GM18868 (cell line): ENCODE measurements around the gene CTSE.
"Not testable (repeated sequence)": the region's sequence is repeated elsewhere in the genome, so short reads cannot be mapped to it uniquely, and the experiment has no call there.

ENCODE experiments used
- ATAC-seq: cut with Tn5 transposase; IDR thresholded peaks from one replicate; pipeline ENCODE4 v1.9.1; 2021; ENCODE audit warnings: mild to moderate bottlenecking, moderate library complexity; ENCODE audit not compliant: unreplicated experiment

The CTSE gene

DNA sequence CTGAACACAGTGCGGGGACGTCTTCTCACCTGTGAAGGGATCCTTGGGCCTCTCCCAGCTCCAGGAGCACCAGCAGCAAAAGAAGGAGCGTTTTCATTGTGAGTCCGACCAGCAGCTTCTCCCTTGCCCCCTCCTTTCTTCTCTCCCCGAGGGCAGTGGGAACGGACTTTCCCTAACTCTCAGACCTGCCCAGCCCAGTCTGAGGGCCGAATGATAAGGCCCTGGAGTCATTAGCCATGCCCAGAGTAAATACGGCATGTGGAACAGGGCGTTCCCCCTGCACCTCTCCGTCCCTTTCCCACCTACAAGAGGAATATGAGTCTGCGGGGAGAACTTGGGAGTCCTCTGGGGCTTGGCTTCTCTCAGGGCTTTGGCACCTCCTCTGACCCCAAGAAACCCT is at the start of gene CTSE:
CTSE (minus strand) TSS at position 201 of the 400 bp plus-strand sequence; CDS start at position 97, 104 bp downstream.
- no peak for ATAC-seq

DNA sequence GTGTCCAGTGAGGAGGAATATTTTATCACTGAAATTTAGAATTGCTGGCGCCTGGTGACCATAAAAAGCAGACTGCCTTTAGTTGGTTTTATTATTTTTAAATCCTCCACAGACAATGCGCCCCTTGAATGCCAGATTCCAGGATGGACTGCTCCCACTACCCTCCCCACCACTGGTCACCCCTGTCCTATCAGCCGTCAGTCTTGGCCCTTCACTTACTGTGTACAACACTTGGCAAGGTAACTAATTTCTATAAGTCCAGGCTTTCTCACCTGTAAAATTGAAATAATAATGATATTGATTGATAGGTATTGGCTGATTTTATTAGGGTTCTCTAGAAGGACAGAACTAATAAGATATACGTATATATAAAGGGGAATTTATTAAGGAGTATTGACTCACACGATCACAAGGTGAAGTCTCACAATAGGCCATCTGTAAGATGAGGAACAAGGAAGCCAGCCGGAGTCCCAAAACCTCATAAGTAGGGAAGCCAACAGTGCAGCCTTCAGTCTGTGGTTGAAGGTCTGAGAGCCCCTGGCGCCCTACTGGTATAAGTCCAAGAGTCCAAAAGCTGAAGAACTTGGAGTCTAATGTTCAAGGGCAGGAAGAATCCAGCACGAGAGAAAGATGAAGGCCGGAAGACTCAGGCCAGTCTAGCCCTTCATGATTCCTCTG is 47.1 kb upstream of the CTSE start:
- ATAC-seq, result no peak

DNA sequence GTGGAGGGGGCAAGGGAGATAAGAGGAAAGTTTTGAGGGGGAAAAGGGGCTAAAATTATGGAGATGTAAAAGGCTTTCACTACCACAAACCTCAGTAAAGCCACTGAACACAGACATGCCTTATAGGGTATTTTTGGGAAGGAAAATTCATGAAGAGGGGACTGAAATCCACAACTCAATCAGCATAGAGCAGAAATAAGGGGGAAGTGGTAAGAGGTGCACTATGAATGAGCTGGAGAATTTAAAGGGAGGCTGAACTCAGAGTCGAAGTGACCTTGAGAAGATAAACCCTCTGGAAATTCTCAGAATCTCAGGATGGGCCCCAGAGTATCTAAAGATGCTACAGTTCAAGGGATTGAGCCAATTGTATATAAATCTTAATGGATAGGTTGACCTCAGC is 44.6 kb upstream of the CTSE start:
- no peak for ATAC-seq

DNA sequence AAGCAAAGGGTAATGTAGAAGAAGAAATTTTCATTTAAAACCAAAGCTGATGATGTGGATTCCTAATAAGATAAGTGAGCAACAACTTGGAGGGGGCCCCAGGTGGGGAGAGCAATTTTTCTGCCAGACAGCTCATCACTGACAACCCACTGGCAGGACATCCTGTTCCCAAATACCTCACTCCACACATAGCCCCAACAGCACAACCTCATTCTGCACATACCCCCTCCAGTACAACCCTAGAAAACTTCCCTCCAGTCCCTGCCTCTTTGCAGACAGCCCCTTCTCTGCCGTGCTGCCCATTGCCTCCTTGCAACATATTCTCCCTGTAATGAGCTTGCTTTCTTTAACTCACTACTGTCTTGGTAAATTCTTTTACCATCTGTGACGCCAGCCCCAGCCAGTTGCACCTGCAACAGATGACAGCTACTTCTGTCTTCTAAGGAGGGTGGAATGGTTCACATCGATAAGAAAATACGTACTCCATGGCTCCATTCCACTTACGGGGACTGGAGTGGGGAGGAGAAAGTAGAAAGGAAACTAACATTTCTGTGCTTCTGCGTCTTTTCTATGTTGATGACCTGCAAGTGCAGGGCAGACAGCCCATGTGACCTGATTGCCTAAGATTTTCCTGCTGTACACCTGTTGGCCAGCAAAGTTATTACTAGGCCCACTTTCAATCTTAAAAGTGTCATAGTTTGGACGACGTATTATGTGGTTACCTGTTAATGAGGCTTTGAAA is 44.0 kb upstream of the CTSE start:
- ATAC-seq, result no peak

DNA sequence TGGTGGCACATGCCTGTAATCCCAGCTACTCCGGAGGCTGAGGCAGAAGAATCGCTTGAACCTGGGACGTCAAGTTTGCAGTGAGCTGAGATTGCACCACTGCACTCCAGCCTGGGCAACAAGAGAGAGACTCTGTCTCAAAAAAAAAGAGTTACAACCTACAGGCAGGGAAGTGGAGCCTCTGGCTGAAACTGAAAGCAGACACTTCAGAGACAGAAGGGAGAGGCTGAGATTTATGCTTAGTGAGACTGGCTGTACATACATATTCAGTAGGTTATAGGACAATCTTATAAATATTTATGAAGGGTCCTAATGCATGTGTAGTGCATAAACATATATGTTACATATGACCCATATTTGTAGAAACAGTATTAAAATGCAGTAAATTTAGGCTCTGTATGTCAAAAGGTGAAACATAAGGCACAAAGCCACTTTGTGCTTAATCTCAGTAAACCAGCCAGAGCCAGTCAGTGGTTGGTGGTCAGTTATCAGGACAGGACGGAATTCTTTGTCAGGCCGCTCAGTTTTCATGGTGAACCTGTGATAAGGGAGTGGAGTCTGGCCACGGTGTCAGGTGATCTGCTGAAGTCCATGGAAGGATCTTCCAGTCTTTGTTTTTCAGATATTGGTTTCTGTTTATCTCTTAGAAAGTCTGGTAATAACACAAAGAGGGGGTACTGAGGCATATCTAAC is 42.9 kb upstream of the CTSE start:
- peak; percentile 69 for ATAC-seq

DNA sequence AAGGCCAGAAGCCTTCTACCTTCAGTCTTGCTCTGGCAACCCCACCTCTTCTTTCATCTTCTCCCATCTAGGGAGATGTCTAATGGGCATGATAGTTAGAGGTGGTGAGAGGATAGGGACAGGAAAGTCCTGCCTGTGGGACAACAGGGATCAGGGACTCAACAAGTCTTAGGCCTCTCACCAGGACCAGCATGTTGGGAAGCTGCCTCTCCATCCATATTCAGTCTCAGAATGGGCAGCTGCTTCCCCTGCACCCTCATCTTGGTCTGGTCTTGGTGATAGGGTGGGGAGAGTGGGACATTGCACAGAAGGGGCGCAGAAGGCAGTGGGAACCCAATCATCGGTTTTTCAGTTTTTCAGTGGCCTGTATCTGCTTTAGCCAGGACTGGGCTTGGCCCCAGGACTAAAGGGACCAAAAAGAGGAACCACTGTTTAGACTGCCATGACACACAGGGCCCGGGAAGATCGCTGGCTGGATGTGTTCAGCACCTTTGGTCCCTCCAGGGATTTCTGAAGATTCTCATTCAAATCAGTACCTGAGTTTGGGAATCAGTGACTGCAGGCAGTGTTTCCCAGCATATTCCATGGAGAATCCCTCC is 42.0 kb upstream of the CTSE start:
- no peak for ATAC-seq

DNA sequence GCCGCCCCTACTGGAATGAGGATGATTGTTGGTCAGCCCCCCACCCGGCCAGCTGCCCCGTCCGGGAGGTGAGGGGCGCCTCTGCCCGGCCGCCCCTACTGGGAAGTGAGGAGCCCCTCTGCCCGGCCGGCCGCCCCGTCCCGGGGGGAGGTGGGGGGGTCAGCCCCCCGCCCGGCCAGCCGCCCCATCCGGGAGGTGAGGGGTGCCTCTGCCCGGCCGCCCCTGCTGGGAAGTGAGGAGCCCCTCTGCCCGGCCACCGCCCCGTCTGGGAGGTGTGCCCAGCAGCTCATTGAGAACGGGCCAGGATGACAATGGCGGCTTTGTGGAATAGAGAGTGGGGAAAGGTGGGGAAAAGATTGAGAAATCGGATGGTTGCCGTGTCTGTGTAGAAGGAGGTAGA is 40.8 kb upstream of the CTSE start:
- ATAC-seq, result not testable (repeated sequence)

DNA sequence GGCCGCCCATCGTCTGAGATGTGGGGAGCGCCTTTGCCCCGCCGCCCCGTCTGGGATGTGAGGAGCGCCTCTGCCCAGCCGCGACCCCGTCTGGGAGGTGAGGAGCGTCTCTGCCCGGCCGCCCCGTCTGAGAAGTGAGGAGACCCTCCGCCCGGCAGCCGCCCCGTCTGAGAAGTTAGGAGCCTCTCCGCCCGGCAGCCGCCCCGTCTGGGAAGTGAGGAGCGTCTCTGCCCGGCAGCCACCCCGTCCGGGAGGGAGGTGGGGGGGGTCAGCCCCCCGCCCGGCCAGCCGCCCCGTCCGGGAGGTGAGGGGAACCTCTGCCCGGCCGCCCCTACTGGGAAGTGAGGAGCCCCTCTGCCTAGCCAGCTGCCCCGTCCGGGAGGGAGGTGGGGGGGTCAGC is 40.3 kb upstream of the CTSE start:
- not testable (repeated sequence) for ATAC-seq

DNA sequence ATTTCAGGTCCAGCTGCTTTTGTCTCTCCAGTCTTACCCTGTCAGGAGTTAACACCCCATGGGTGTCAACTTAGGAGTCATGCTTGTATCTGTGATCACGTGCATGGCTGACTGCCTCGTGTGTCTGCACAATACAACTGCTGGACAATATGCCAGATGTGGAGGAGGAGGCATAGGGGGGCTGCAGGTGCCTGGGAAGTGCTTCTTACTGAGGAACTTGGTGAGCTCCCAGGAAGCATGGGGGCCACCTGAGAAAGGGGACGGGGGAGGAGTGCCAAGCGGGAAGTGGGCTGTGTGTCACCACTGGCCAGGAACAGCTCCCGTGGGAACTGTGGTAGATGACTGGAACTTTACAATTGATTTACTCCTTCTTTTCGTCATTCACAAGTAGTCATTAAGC is 38.8 kb upstream of the CTSE start:
- ATAC-seq, result no peak

DNA sequence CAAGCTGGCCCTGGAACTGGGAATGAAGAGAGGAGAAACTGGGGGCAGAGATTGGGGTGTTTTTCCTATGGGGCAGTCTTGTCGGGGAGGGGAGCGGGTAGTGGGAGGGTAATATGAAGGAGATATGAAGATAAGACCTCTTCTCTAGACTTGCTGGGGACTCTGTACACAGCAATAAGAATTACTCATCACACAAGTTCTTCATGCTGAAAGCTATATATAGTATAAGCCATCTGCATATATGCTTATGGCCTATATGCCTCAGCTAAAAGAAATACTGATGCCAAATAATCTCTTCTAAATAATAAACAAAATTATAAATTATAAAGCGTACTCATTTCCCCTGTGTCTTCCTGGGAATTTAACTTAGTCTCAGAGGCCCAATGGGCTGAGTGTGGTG is 37.1 kb upstream of the CTSE start:
- no peak for ATAC-seq

DNA sequence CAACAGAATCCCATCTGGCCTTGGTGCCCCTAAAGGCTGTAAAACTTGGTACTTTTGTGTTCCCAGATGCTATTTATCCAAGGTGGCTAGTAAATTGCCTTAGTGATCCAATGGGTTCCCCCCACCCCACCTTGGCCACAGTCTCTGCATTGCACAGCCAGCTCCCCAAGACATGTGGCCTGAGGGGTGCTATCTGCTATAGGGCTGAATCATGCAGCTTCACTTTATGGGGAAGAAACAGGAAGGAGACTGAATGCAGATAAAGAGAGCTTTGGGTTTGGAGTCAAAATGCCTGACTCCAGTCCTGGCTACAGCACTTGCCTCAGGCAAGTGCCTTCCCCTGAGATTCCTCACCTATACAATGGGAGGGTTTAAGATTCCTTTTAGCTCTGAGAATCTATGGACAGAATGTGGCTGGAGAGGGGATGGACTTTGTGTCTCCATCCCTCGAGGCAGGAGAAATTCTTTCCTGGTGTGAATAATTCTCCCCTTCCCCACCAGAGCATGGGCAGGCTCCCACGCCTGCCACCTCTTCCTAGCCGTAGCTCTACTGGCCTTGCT is 35.7 kb upstream of the CTSE start:
- no peak for ATAC-seq

DNA sequence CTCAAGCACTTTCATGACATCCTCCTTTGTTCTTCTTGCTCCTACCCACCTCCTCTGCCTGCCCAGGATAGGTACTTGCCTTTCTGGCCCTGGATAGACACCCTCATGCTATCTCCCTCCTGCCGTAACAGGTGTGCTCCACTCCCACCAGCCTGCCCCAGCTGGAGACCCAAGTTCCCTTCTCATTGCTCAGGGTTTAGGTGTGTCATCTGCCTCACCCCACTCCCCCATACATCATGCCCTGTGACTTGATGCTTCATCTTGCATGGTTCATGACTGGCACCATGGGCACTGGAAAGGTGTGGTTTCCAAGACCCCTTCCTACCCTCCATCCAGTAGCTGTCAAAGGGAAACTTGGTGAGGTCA is 35.2 kb upstream of the CTSE start:
- no peak for ATAC-seq

DNA sequence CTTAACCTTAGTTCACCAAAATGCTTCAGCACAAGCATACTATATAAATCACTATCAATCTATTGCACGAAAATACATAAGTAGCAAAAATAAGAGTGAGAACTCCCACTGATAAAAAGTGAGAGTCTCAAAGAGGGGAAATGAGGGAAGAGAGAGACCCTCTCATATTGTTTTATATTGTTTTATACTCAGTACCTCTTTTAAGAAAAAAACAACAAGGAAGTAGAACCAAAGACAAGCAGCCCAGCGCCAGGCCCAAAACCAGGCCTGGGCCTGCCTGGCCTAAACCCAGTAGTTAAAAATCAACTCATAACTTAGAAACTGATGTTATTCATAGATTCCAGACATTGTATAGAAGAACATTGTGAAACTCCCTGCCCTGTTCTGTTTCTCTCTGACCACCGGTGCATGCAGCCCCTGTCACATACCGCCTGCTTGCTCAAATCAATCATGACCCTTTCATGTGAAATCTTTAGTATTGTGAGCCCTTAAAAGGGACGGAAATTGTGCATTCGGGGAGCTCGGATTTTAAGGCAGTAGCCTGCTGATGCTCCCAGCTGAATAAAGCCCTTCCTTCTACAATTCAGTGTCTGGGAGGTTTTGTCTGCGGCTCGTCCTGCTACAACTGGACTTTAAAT is 34.7 kb upstream of the CTSE start:
- ATAC-seq, result not testable (repeated sequence)

DNA sequence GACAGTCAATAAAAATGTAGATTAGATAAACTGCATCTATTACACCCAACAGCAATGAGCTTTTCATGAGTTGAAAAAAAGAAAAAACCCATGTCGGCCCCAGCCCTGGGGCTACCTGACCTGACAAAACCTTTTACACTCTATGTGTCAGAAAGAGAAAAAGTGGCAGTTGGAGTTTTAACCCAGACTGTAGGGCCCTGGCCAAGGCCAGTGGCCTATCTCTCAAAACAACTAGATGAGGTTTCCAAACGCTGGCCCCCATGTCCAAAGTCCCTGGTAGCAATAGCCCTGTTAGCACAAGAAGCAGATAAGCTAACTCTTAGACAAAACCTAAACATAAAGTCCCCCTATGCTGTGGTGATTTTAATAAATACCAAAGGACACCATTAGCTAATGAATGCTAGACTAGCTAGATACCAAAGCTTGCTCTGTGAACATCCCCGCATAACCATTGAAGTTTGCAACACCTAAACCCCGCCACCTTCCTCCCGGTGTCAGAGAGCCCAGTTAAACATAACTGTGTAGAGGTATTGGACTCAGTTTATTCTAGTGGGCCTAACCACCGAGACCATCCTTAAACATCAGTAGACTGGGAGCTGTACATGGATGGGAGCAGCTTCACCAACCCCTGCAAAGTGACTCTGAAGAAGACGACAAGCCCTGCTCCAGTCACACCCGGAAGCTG is 32.1 kb upstream of the CTSE start:
- ATAC-seq, result not testable (repeated sequence)

DNA sequence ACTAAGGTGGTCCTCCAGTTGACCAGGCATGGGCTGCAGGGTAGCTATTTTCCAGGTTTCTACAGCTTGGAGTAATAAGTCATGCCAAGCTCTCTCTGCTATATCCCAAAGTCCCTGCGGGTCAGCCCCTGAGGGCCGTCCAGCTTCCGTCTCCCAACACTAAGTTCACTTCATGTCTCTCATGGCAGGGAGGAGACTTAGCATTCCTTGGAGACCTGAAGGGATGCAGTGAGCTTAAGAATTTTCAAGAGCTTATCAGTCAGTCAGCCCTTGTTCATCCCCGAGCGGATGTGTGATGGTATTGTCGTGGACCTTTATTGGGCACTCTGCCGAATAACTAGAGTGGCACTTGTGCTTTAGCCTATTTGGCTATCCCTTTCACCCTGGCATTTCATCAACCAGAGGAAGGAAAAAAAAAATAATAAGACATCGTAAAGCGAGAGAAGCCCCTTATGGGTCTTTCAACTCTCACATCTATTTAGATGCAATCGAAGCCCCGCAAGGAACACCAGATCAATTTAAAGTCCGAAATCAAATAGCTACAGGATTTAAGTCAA is 31.5 kb upstream of the CTSE start:
- ATAC-seq, result not testable (repeated sequence)

DNA sequence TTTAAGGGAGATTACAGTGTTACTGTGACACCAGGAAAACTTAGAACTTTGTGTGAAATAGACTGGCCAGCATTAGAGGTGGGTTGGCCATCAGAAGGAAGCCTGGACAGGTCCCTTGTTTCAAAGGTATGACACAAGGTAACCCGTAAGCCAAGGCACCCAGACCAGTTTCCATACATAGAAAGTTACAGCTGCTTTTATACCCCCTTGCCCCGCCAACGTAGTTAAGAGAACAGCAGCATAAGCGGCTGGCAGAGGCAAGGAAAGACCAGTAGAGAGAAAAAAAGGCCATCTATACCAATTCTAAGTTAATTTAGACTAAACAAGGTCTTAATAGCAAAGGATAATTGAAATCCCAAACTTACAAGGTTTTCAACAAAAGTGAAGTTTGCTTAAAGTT is 29.9 kb upstream of the CTSE start:
- ATAC-seq, result not testable (repeated sequence)

DNA sequence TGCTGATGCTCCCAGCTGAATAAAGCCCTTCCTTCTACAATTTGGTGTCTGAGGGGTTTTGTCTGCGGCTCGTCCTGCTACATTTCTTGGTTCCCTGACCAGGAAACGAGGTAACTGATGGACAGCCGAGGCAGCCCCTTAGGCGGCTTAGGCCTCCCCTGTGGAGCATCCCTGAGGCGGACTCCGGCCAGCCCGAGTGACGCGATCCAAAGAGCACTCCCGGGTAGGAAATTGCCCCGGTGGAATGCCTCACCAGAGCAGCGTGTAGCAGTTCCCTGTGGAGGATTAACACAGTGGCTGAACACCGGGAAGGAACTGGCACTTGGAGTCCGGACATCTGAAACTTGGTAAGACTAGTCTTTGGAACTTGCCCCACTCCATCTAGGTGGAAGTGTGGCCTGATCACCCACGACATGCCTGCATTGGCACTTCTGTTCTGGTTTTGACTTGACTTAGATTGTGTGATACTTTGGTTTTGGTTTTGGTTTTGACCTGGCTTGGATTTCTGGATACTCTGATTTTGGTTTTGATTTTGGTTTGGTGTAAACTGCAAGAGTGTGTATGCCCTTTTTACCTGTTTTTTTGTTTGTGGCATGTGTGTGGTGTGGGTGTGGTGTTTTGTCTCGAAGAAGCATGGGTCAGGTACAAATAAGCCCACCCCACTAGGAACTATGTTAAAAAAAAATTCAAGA is 29.4 kb upstream of the CTSE start, which contains the start of gene RHEX:
RHEX (plus strand) TSS at position 255 of the 692 bp plus-strand sequence. CDS start 44,656 bp downstream, outside the sequence.
- not testable (repeated sequence) for ATAC-seq

DNA sequence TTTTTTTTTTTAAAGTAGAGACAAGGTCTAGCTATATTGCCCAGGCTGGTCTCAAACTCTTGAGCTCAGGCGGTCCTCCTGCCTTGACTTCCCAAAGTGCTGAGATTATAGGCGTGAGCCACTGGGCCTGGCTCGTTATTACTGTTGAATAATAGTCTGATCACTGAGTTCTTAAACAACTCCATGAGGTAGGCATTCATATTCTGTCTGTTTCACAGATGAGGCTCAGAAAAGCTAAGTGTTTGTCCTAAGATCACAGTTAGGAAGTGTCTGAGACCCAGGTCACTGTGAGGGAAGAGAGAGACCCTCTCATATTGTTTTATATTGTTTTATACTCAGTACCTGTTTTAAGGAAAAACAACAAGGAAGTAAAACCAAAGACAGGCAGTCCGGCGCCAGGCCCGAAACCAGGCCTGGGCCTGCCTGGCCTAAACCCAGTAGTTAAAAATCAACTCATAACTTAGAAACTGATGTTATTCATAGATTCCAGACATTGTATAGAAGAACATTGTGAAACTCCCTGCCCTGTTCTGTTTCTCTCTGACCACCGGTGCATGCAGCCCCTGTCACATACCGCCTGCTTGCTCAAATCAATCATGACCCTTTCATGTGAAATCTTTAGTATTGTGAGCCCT is 28.7 kb upstream of the CTSE start:
- ATAC-seq, result not testable (repeated sequence)
